Measurements from ENCODE around the gene TRABD. TPM values are rescaled to one million over a fixed set of nuclear protein-coding genes. Genes with fewer than 3 reads are reported as not detected.

The TRABD gene
- total RNA-seq, 1 donor: 21.6 TPM

DNA sequence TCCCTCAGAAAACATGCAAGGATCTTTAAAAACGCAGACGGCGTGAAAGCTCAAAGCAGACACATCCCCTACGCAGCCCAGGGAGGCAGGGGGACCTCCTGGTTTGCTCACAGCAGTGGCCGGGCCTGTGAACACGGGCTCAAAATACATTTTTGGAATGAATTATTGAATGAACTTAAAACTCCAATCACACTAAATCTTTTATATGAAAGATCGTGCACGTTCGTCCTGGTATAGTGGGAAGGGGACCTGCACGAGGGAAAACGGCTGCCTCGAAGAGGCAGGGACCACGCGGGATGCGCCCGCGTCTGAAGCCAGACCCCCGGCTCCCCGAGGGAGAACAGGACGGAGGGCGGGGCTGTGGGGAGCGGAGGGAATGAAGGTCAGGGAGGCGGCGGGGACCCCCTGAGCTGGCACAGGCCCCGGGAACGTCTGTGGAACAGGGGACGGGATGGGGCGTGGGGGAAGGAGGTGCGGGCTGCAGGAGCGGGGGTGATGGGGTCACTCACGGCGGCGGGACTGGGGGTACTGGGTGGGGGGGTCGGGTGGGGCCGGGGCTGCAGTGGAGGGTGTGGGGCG lies 16.4 kb upstream of the TRABD start:
- no peak overlapping the region for H3K4me3 ChIP-seq (ENCODE audit: low read depth, low read length)
- no peak for DNase-seq (ENCODE audit: low read depth)
- TF ChIP-seq, protein P1, sequence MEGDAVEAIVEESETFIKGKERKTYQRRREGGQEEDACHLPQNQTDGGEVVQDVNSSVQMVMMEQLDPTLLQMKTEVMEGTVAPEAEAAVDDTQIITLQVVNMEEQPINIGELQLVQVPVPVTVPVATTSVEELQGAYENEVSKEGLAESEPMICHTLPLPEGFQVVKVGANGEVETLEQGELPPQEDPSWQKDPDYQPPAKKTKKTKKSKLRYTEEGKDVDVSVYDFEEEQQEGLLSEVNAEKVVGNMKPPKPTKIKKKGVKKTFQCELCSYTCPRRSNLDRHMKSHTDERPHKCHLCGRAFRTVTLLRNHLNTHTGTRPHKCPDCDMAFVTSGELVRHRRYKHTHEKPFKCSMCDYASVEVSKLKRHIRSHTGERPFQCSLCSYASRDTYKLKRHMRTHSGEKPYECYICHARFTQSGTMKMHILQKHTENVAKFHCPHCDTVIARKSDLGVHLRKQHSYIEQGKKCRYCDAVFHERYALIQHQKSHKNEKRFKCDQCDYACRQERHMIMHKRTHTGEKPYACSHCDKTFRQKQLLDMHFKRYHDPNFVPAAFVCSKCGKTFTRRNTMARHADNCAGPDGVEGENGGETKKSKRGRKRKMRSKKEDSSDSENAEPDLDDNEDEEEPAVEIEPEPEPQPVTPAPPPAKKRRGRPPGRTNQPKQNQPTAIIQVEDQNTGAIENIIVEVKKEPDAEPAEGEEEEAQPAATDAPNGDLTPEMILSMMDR (IDR thresholded peaks at IDR 0.05; ENCODE audit: insufficient read depth, low read depth, low read length): no peak

DNA sequence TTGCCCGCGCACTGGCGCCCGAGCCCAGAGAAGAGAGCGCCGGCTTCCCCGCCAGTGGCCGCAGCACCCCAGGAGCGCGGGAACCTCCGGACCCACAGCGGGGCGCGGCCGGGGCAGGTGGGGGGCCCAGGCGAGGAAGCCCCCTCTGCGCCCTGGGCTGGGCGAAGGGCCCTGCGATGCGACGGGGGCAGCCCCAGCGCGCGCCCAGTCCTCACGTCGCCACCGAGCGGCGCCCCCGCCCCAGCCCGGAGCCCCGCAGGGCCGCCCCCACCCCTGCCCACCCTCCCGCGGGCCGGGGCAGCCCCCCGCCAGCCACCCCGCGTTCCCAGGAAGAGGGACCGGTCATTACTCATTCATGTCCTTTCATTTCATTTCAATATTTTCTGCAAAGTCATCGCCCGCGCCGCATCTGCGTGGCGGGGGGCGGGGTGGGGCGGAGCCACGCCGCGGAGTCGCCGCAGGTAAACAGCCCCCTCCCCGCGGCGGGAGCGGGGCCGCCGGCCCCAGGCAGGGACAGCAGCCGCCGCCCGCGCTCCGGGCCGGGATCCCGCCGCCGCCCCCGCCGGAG lies 15.9 kb upstream of the TRABD start:
- peak; percentile 28 for DNase-seq (ENCODE audit: low read depth)
- TF ChIP-seq, protein P1 (IDR thresholded peaks at IDR 0.05; ENCODE audit: insufficient read depth, low read depth, low read length): no peak
- H3K4me3 ChIP-seq (ENCODE audit: low read depth, low read length): peak overlapping the region; percentile 45

DNA sequence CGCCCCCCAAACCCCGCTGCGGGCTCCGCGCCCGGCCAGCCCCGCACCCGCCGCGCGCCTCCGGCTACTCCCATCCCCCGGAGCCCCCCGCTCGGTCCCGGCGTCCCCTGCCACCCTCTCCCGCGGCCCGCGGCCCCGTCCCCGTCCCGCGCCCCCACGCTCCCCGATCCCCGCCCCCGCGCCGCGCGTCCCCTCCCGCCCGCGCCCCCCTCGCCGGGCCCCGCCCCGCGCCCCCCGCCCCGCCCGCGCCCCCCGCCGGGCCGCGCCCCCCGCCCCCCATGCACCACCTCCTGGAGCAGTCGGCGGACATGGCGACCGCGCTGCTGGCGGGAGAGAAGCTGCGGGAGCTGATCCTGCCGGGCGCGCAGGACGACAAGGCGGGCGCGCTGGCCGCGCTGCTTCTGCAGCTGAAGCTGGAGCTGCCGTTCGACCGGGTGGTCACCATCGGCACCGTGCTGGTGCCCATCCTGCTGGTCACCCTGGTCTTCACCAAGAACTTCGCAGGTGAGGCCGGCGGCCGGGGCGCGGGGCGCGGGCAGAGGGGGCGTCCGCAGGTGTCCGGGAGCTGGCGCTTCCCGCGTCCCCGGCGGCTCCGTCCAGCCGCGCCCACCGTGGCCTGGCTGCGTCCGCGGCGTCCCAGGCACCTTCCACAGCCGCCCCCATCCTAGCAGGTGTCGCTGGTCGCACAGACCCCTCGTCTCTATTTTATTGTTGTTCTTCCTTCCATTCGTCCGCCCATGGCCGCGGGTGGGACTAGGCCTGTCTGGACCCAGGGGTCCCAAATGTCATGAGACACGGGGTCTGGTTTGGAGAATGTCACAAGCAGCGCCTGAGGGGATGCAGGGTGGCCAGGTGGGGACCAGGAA lies 15.0 kb upstream of the TRABD start, which contains the start of gene PANX2:
TSS of gene PANX2 (plus strand) at position 279 of the 866 bp plus-strand sequence. CDS start at position 279, 0 bp downstream.
- DNase-seq (ENCODE audit: low read depth): no peak
- peak within 1 kb of the TSS; percentile 52 for H3K4me3 ChIP-seq (ENCODE audit: low read depth, low read length)
- TF ChIP-seq, protein P1 (IDR thresholded peaks at IDR 0.05; ENCODE audit: insufficient read depth, low read depth, low read length): no peak

DNA sequence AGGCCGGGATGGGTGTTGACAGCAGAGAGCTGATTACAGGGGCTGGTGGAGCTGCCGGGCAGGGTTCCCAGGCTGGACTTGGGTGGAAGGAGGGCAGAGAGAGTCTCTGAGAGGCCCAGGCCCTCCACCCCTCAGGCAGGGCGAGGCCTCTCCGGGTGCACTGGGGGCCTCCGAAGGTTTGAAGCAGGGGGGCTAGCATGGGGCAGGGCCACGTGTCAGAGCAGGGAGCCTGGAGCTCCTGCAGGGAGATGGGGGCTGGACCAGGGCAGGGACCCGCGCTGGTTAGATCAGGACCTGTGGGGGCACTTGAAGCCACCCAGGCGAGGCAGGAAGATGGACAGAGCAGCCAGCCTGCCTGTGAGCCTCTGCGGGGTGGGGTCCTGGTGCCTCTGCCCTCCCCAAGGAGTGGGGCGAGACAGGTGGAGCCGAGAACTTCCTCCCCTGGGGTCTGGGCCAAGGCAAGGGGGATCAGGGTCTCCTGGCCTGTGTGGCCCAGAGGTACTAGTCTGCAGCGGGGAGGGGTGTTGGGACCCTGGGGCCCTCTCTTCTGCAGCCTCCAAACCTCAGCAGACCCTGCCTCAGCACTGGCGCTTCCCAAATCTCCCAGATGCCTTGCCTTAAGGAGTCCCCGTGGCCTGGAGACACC lies 14.3 kb upstream of the TRABD start:
- DNase-seq (ENCODE audit: low read depth): no peak
- TF ChIP-seq, protein P1 (IDR thresholded peaks at IDR 0.05; ENCODE audit: insufficient read depth, low read depth, low read length): no peak
- H3K4me3 ChIP-seq (ENCODE audit: low read depth, low read length): no peak overlapping the region

DNA sequence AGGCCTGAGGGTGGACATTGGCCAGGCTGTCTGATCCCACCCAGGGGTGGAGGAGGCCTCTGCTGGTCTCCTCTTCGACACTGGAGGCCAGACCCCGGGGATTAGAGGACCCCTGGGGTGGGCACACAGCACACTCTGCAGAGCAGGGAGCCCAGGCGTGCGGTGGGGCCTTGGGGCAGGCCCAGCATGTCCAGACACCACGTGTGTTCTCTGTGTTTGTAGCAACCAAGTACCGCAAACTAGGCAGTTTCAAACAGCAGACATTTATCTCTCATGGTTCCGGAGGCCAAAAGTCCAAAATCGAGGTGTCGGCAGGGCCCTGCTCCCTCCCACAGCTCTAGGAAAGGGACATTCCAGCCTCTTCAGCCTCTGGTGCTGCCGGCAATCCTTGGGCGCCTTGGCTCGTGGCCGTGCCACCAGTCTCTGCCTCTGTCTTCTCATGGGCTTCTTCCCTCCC lies 13.7 kb upstream of the TRABD start:
- DNase-seq (ENCODE audit: low read depth): no peak
- TF ChIP-seq, protein P1 (IDR thresholded peaks at IDR 0.05; ENCODE audit: insufficient read depth, low read depth, low read length): no peak
- no peak overlapping the region for H3K4me3 ChIP-seq (ENCODE audit: low read depth, low read length)

DNA sequence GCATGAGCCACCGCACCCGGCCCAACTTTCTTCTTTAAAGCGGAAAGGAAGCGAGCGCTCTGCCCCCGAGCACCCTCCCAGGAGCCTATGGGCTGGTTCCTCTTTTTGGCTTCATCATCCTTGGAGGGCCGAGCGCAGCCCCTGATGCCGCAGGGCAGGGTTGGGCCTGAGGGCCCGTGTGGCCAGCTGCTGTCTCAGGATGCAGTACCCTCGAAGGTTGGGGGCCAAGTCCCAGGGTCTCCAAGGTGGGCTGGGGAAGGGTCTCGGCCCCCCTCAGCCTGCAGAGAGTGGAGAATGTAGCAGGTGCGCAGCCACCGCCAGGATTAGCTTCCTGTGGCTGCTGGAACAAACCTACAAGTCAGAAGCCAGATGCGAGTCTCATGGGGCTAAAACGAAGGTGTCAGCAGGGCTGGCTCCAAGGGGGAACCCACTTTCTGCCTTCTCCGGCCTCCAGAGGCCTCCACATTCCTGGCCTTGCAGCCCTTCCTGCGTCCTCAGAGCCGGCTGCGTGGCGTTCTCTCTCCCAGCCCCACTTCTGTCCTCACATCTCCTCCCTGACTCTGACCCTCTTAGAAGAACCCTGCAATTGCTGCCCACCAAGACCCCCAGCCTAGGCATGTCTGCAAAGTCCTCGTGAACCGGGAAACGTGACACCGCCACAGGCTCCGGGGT lies 12.3 kb upstream of the TRABD start:
- H3K4me3 ChIP-seq (ENCODE audit: low read depth, low read length): no peak overlapping the region
- TF ChIP-seq, protein P1 (IDR thresholded peaks at IDR 0.05; ENCODE audit: insufficient read depth, low read depth, low read length): no peak
- no peak for DNase-seq (ENCODE audit: low read depth)
